HG02588 (cell line): ENCODE results near the gene TUBAL3.

Source experiments
- ATAC-seq: cut with Tn5 transposase; IDR thresholded peaks from one replicate; pipeline ENCODE4 v1.9.1; 2021; ENCODE audit warnings: mild to moderate bottlenecking, moderate library complexity; ENCODE audit not compliant: unreplicated experiment

Gene TUBAL3

DNA sequence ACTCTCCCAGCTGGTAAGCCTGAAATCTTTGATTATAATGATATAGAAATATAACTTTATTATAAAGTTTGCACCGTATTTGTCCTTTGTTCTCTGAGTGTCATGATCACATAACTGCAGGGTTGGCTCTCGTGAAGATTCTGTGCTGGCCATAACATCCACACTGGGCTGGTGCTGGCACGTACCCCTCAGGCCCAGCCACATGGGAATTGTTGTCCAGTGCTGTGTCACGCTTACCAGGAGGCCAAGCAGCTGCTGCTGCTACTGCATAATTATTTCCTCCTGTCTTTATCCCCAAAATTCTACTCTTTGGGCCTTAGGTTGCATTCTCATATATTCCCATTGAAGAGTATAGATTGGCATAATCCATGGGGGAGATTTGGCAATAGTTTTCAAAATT, 60.6 kb downstream of the TUBAL3 start:
- no peak for ATAC-seq

DNA sequence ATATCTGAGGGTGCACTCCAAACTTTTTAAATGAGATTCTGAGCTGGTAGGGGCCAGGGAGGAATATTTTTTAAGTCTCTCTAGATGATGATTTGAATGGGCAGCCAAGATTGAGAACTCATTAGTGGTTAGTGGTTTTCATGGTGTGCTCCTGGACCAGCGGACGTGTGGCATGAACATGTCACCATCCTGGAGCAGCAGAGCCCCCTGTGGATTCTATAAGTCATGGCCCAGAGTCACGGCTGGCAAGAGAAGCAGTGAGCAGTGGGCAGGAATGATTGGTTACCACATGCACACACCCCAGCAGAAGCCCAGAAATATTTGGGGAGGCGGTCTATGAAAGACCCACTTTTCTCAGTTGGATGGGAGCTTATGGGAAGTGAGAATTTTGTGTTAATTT, 61.1 kb downstream of the TUBAL3 start:
- ATAC-seq = no peak
